HFFc6 (cell line): ENCODE results near the gene SPATA17. TPM values are rescaled to one million over a fixed set of nuclear protein-coding genes. Genes with fewer than 3 reads are reported as not detected.

Experiments
- DNase-seq: peaks from one replicate; pipeline ENCODE4 v3.0.0-alpha.2; 2018
- H3K27ac Mint-ChIP-seq: 2 replicates; pipeline ENCODE4 v1.8.0; 2020; ENCODE audit warnings: mild to moderate bottlenecking, mixed read lengths
- H3K27me3 Mint-ChIP-seq: 2 replicates; pipeline ENCODE4 v1.8.0; 2021; ENCODE audit warnings: mild to moderate bottlenecking, moderate library complexity, mixed read lengths; ENCODE audit not compliant: insufficient read depth
- H3K36me3 Mint-ChIP-seq: 2 replicates; pipeline ENCODE4 v1.8.0; 2021; ENCODE audit warnings: low read depth, mixed read lengths
- H3K4me1 Mint-ChIP-seq: 2 replicates; pipeline ENCODE4 v1.8.0; 2020; ENCODE audit warnings: low read depth, mixed read lengths
- H3K4me3 Mint-ChIP-seq: 2 replicates; pipeline ENCODE4 v1.8.0; 2020; ENCODE audit warnings: mild to moderate bottlenecking, moderate library complexity, mixed read lengths
- H3K9me3 Mint-ChIP-seq: 2 replicates; pipeline ENCODE4 v1.8.0; 2020; ENCODE audit warnings: mild to moderate bottlenecking, mixed read lengths
- total RNA-seq, 6 experiments: library from RNA; stranded (reverse); fragmentation: NEBNext Ultra II Directional; extraction: Animal tissue kit (Norgen Biotek cat#: 25700); gene quantifications; 2 replicates in 1 of 6; 3 replicates in 5 of 6; pipeline ENCODE4 v1.2.3, GENCODE V29; 2021
- TF ChIP-seq, protein P1 (sequence below): fragments of 200-600 bp; sonication (generic); IDR thresholded peaks from 2 replicates; pipeline ENCODE4 v1.5.0; 2021; ENCODE audit warnings: antibody characterized with exemption, mild to moderate bottlenecking

The SPATA17 gene
- total RNA-seq, 6 experiments from 2014 or later: 0.18 to 0.71 (median 0.37) TPM; not detected in 1

DNA sequence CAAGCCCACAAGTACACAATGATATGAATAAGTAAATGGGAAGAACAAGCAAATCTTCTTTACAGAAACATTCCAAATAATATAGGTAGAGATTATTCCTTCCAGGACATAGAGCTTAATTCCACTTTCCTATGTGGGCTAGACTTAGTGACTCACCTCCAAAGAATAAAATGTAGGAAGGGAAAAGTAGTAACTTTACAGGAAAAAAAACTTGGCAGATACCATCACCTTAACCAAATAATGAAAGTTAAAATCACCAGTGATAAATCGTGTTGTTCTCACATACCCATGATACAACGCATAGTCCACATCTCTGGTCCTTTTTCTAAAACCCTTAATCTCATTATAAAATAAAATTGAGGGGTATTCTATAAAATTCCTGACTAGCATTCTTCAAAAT lies 260.8 kb downstream of the SPATA17 start:
- no peaks in the 10 kb centered on the region; the same call in 1 of the 2 replicates for H3K36me3 Mint-ChIP-seq
- no peaks in the 10 kb centered on the region; the same call in 1 of the 2 replicates for H3K27me3 Mint-ChIP-seq
- TF ChIP-seq, protein P1, sequence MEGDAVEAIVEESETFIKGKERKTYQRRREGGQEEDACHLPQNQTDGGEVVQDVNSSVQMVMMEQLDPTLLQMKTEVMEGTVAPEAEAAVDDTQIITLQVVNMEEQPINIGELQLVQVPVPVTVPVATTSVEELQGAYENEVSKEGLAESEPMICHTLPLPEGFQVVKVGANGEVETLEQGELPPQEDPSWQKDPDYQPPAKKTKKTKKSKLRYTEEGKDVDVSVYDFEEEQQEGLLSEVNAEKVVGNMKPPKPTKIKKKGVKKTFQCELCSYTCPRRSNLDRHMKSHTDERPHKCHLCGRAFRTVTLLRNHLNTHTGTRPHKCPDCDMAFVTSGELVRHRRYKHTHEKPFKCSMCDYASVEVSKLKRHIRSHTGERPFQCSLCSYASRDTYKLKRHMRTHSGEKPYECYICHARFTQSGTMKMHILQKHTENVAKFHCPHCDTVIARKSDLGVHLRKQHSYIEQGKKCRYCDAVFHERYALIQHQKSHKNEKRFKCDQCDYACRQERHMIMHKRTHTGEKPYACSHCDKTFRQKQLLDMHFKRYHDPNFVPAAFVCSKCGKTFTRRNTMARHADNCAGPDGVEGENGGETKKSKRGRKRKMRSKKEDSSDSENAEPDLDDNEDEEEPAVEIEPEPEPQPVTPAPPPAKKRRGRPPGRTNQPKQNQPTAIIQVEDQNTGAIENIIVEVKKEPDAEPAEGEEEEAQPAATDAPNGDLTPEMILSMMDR: no peak

DNA sequence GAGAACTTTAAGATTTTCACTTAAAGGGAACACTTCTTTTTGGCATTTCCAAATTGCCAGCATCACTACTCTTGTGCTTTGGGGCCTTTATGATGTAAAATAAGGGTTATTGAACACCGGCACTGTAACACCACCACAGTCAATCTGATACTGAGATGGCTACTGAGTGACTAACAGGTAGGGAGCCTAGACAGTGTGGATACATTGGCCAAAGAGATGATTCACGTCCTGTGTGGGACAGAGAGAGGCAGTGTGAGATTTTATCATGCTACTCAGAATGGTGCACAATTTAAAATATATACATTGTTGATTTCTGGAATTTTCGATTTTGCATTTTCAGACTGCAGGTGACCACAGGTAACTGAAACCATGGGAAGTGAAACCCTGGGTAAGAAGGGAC lies 261.6 kb downstream of the SPATA17 start:
- Mint-ChIP-seq H3K4me3 (no peak overlapping the region), H3K4me1 (no peaks in the 10 kb centered on the region), H3K36me3 (no peaks in the 10 kb centered on the region; the same call in 1 of the 2 replicates), H3K27ac (no peak overlapping the region), H3K9me3 (peaks cover 19% of the 10 kb centered on the region), H3K27me3 (no peaks in the 10 kb centered on the region; the same call in 1 of the 2 replicates)
- TF ChIP-seq, protein P1: no peak
- no peak for DNase-seq

More for the DNA sequence above, 260.8 kb downstream of the SPATA17 start:
- Mint-ChIP-seq H3K9me3 (peaks cover 21% of the 10 kb centered on the region), H3K27ac (no peak overlapping the region), H3K4me1 (no peaks in the 10 kb centered on the region), H3K4me3 (no peak overlapping the region)
- DNase-seq: no peak

DNA sequence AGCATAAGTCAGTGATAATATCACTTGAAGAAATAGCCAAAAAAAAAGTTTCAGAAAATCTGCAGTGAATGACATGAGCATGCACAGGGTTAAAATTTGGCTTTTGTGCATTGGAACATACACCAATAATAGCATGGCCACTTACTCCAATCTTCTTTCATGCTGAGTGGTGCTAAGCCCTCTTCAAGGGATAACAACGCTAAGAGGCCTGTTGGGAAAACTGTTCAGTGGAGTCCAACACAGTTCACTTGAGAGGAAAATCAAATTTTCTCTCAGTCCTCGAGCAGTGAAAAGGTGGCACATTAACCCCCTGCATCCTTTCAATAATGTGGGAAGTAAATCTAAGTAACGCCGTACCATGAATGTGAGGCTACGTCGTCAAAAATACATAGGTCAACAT lies 264.7 kb downstream of the SPATA17 start:
- Mint-ChIP-seq H3K9me3 (peaks cover 22% of the 10 kb centered on the region), H3K27ac (no peak overlapping the region), H3K4me1 (no peaks in the 10 kb centered on the region), H3K27me3 (no peaks in the 10 kb centered on the region), H3K36me3 (no peaks in the 10 kb centered on the region; the same call in 1 of the 2 replicates), H3K4me3 (no peak overlapping the region)
- TF ChIP-seq, protein P1: no peak
- no peak for DNase-seq

DNA sequence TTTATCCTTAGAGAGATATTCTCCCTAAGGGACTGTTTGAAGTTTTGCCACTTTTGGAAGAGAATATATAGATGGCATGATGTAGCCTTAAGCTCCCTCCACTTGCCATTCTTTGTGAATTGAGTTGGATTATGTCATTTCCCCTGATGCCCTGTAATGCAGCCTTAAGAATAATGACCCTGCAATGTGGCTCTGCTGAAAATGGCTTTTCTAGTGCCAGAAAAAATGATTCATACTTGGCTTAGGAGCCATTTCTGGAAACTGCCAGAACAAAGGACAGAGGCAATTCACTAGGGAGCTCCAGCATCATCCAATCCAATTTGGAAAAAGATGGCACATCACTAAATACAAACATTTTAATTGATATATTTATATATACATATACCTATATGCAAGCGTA lies 265.3 kb downstream of the SPATA17 start:
- peaks cover 19% of the 10 kb centered on the region for H3K9me3 Mint-ChIP-seq
- no peaks in the 10 kb centered on the region; the same call in 1 of the 2 replicates for H3K36me3 Mint-ChIP-seq
- TF ChIP-seq, protein P1: no peak
- H3K4me1 Mint-ChIP-seq: no peaks in the 10 kb centered on the region
- H3K27me3 Mint-ChIP-seq: no peaks in the 10 kb centered on the region
- DNase-seq: no peak
- H3K4me3 Mint-ChIP-seq: no peak overlapping the region
- H3K27ac Mint-ChIP-seq: no peak overlapping the region

DNA sequence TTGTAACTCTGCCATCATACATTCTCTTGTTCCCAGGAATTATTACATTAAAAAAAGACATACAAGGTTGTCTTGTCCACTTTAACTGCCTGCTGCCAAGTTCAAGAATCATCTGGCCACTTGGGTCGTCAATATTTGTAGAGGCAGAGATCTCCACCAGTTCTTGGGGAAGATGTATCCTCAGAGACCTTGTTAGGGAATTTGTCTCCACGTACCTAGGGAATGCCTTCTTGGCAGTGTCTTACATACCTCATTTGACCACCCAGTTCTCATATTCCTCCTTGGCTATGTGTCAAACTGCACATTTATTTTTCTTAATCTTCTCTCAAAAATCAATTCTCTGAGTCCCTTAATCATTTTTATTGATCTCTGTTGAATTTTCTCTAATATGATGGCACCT lies 266.0 kb downstream of the SPATA17 start:
- TF ChIP-seq, protein P1: no peak
- H3K9me3 Mint-ChIP-seq: peaks cover 19% of the 10 kb centered on the region
- H3K27me3 Mint-ChIP-seq: no peaks in the 10 kb centered on the region
- no peak overlapping the region for H3K27ac Mint-ChIP-seq
- DNase-seq: no peak
- H3K4me3 Mint-ChIP-seq: no peak overlapping the region
- H3K4me1 Mint-ChIP-seq: no peaks in the 10 kb centered on the region
- H3K36me3 Mint-ChIP-seq: no peaks in the 10 kb centered on the region; the same call in 1 of the 2 replicates

DNA sequence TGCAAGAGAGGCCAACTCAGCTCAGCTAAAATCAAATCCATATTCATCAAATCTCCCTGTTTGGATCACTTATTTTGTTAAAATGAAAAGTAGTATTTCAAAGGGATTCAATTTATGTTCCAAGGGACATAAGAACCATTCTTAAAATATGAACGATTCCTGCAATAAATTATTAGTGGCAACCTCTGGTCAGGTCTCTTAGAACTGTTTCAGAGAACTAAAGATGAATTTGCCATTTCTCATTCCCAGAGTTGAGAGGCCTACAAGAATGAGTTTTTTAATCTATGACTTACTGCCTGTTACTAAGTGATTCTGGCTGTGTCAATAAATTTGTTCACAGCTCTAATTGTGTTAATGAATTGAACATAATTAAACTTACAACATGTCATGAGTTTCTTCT lies 268.5 kb downstream of the SPATA17 start:
- DNase-seq: no peak
- TF ChIP-seq, protein P1: no peak
- Mint-ChIP-seq H3K36me3 (no peaks in the 10 kb centered on the region; the same call in 1 of the 2 replicates), H3K9me3 (peaks cover 24% of the 10 kb centered on the region), H3K4me3 (no peak overlapping the region), H3K27ac (no peak overlapping the region), H3K4me1 (no peaks in the 10 kb centered on the region), H3K27me3 (no peaks in the 10 kb centered on the region)
